CD4-positive, alpha-beta T cell treated with Interleukin-6 at 100 ng/mL for 8 hours (primary cell): Measurements from ENCODE around the gene CERS6.

ENCODE experiments used
- DNase-seq: peaks from one replicate; pipeline ENCODE4 v3.0.0-alpha.2; 2020; ENCODE audit warnings: mixed read lengths, low spot score

The CERS6 gene

DNA sequence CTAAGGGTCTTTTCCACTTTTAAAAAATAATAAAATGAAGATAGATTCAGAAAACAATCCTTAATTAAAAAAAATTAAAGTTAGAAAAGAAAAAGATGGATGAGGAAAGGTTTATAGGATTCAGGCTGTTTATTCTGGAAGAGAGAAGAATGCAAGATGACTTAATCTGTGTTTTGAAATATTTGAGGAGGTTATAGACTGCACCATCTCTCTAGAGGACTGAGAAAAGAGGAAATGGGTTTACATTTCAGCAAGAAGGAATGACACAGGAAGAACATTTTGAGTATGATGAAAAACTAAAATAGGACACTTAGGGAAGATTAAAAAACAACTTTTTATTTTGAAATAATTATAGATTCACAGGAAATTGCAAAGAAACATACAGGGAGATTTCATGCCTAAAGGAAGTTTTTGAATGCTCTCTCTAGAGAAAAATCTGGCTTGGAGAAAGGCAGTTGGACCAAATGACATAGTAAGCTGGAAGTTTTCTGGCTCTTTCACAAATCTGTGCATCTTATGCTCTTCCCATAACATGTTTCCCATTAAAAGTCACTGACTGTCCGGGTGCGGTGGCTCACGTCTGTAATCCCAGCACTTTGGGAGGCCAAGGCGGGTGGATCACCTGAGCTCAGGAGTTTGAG, 75.0 kb downstream of the CERS6 start:
- no peak for DNase-seq

GRCh38 chr2:168534926-168535325, 78.9 kb downstream of the CERS6 start:
- no peak for DNase-seq

- DNase-seq: no peak
Measured at GRCh38 chr2:168536925-168537466, 80.9 kb downstream of the CERS6 start.

- DNase-seq: no peak
Measured at GRCh38 chr2:168538133-168538532, 82.1 kb downstream of the CERS6 start.

DNA sequence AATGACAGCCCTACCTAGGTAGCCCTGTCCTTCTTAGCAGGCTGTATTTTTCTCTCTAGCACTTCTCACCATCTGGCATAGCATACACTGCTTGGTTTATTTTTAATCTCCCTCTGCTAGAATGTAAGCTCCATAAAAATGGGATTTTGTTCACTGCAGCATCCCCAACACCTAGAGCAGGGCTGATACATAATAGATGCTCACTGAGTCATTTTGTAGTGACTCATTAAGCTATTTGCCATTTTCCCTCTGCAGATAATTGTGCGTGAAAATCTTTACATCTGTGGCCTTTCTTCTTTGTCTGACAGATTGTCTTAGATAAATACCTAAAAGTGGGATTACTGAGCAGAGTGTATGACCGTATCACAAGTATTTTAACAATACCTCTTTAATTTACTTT, 82.5 kb downstream of the CERS6 start:
- DNase-seq: no peak

GRCh38 chr2:168539945-168540344, 83.9 kb downstream of the CERS6 start:
- no peak for DNase-seq

DNA sequence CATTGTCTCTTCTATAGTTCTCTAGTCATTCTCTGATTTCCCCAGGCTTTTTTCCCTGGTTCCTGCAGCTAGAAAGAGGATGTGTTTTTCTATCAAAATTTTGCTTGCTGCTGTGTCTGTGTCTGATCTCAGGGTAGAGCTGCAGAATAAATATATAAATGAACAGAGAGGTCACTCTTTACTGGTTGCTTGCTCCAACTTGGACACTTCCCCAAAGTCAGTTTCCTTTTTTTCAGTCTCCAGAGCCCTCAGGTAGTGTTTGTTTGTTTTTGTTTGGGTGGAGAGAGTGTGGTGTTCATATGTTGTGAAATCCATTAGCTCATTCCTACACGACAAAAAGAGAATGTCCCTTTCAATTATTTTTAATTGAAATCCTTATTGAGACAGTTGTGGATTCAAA, 85.8 kb downstream of the CERS6 start:
- no peak for DNase-seq

- no peak for DNase-seq
Measured at GRCh38 chr2:168543037-168543436, 87.0 kb downstream of the CERS6 start.

GRCh38 chr2:168543935-168544334, 87.9 kb downstream of the CERS6 start:
- DNase-seq: no peak

- DNase-seq: no peak
Measured at GRCh38 chr2:168545439-168546082, 89.5 kb downstream of the CERS6 start.

DNA sequence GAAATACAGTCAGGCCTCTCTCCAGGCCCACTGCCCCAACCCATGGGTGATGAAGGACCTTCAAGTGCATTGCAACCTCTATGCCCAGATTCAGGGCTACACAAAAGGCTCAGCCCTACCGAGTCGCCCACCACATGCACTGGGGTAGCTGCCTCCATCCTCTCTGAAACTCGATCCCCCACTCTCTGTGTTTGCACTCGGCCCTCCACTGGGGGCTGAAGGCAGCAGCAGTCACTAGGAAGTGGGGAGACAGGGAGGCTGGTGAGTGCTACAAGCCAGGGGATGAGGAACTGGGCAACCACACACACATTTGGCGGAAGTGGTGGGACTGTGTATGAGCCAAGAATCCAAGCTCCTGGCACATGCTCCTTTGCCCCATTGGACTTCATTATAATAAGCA, 94.6 kb downstream of the CERS6 start:
- DNase-seq: no peak

GRCh38 chr2:168552450-168552856, 96.4 kb downstream of the CERS6 start:
- no peak for DNase-seq

DNA sequence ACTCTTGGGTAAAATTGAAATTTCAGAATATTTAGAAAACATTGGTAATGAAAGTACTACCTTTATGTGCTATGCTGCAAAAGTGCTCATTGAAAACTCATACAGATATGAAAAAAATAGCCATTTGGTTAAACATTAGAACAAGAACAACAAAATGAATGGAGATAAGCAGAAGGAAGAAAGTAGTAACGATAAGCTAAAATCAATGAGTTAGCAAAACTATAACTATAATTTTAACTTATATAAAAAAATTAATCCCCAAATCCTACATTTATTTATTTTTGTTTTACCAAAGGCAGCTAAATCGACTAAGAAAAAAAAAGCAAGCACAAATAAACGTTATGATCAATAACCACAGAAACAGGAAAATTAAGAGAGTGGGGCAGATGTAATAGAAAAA, 99.2 kb downstream of the CERS6 start:
- no peak for DNase-seq

- no peak for DNase-seq
Measured at GRCh38 chr2:168559187-168559586, 103.1 kb downstream of the CERS6 start.

GRCh38 chr2:168560817-168561499, 104.9 kb downstream of the CERS6 start:
- no peak for DNase-seq

DNA sequence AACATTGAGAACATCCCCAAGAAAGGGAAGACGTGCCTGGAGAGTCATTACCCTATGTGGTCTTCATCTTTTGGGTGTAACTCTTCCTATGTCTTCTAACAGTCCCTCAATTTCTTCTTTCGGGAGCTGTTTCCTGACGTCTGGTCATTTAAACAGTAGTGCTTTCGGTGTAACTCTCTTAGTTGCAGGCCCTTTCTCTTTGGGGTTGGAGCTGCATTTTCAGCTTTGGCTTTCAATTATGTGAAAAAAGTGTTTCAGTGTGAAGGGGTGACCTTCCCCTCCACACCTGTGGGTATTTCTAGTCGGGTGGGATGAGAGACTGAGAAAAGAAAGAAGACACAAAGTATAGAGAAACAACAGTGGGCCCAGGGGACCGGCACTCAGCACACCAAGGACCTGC, 105.9 kb downstream of the CERS6 start:
- no peak for DNase-seq

GRCh38 chr2:168562971-168563370, 106.9 kb downstream of the CERS6 start:
- no peak for DNase-seq

DNA sequence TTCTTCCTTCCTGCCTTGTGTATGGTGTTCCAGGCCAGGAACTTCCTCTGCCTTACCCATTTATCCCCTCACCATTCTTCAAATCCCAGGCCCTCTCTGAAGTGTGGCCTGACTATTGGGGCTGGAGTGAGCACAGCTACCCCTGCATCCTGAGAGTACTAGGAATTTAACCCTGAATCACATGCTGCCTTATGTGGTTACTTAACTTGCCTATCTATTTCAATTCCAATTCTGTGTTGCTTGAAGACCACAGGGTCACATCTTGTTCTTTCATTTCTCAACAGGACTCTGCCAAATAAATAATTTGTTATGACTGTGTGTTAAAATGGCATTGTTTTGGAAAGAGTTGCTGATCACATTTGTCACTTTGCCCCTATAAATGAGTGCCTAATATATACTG, 108.6 kb downstream of the CERS6 start:
- no peak for DNase-seq

DNA sequence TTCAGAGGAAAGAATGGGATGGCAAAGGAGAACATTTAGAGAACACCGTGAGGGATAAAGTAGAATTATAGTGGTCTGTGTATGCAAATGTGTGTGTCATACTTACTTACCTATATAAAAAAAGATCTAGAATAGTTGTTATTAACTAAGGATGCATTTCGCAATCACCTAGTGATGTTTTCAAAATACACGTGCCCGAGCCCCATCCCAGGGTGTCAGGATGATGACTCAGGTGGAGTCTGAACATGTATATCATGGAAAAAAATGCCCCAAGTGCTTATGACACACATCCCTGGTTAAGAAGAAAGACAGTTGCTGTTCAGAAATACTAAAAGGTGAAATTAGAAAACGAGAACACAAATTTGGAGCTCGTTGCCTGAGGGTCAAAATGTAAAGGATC, 109.0 kb downstream of the CERS6 start:
- DNase-seq: no peak

GRCh38 chr2:168565512-168565911, 109.4 kb downstream of the CERS6 start:
- no peak for DNase-seq

DNA sequence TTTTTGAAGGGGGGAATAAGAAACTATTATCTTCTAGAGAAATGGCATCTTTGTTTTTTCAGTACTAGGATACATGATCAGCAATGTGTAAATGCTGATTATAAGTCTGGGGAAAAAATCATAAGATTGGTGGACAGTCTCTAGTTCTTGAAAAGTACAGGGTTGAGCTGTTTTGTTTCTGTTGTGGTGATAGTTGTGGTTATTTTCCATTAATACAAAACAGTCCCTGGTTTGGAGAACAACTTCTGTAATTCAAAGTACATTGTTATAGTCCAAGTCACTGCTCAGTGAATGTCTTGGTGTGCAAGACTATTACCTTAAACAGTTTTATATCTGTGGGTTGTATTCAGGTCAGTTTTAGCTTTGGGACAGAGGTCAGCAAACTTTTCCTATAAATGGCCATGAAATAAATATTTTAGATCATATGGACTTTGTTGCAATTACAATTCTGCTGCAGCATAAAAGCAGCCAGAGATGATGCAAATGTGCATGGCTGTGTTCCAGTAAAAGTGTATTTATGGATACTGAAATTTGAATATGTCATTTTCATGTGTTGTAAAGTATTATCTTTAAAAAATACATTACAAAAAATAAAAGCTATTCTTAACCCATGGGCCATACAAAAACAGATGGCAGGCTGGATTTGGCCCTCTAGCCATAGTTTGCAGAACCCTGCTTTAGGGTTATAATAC, 111.0 kb downstream of the CERS6 start:
- no peak for DNase-seq

DNA sequence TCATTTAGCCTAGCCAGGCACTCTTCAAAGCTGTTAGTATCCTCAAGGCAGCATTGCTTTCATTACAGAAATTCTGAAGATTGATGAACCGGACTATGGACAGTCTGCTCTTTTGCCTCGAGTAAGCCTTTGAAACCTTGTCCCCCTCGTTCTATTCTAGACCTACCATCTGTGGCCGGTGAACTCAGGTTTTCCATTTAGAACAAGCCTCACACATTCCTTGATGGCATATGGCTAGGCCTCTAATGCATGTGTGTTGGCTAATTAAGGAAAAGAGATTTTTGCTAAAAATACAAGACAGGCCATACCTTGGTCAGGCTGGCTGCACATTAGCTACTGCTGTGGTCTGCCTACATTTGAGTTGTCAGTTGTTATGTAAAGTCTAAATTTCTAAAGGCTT, 111.8 kb downstream of the CERS6 start:
- no peak for DNase-seq
